GM23338 (cell line): Measurements from ENCODE around the gene OXLD1. TPM values are rescaled to one million over a fixed set of nuclear protein-coding genes. Genes with fewer than 3 reads are reported as not detected.

Source experiments
- ATAC-seq: fragments of 200-7000 bp; cut with Tn5 transposase; 3 replicates; pipeline ENCODE4 v1.9.1; 2020
- DNase-seq: peaks from one replicate; pipeline ENCODE4 v3.0.0-alpha.2; 2015; ENCODE audit warnings: low spot score
- H2AFZ ChIP-seq: fragments of 200-600 bp; sonication (generic); 2 replicates; pipeline ENCODE4 v1.8.0; 2016; ENCODE audit warnings: antibody characterized with exemption, mild to moderate bottlenecking, moderate library complexity
- H3F3A ChIP-seq: fragments of 200-600 bp; sonication (generic); replicated peaks from 2 replicates; pipeline ENCODE4 v1.8.0; 2017; ENCODE audit warnings: antibody characterized with exemption, mixed run types, low read depth
- H3K27ac ChIP-seq: fragments of 200-600 bp; sonication (generic); 2 replicates; pipeline ENCODE4 v1.6.1; 2016; ENCODE audit warnings: low read depth
- H3K27me3 ChIP-seq: fragments of 200-600 bp; sonication (generic); 2 replicates; pipeline ENCODE4 v1.8.0; 2016; ENCODE audit warnings: mild to moderate bottlenecking, mixed run types, moderate library complexity; ENCODE audit not compliant: insufficient read depth
- H3K36me3 ChIP-seq: fragments of 200-600 bp; sonication (generic); 2 replicates; pipeline ENCODE4 v1.8.0; 2016; ENCODE audit warnings: mild to moderate bottlenecking; ENCODE audit not compliant: insufficient read depth
- H3K4me1 ChIP-seq: fragments of 200-600 bp; sonication (generic); 2 replicates; pipeline ENCODE4 v1.8.0; 2016; ENCODE audit warnings: mild to moderate bottlenecking, moderate library complexity; ENCODE audit not compliant: insufficient read depth
- H3K4me2 ChIP-seq: fragments of 200-600 bp; sonication (generic); 2 replicates; pipeline ENCODE4 v1.7.1; 2017; ENCODE audit warnings: mixed run types
- H3K4me3 ChIP-seq: fragments of 200-600 bp; sonication (generic); 2 replicates; pipeline ENCODE4 v1.6.1; 2016; ENCODE audit warnings: mixed run types
- H3K79me2 ChIP-seq: fragments of 200-600 bp; sonication (generic); replicated peaks from 2 replicates; pipeline ENCODE4 v1.8.0; 2017; ENCODE audit warnings: mild to moderate bottlenecking; ENCODE audit not compliant: insufficient read depth
- H3K9me2 ChIP-seq: fragments of 200-600 bp; sonication (generic); 2 replicates; pipeline ENCODE4 v1.8.0; 2017; ENCODE audit not compliant: insufficient read depth
- H4K20me1 ChIP-seq: fragments of 200-600 bp; sonication (generic); replicated peaks from 2 replicates; pipeline ENCODE4 v1.8.0; 2017; ENCODE audit warnings: mild to moderate bottlenecking; ENCODE audit not compliant: insufficient read depth
- H3K27ac Mint-ChIP-seq: 2 replicates; pipeline ENCODE4 v1.8.0; 2020; ENCODE audit warnings: inconsistent platforms, mild to moderate bottlenecking, moderate library complexity, mixed read lengths
- H3K27me3 Mint-ChIP-seq: 3 replicates; pipeline ENCODE4 v1.8.0; 2022; ENCODE audit warnings: low read depth, mild to moderate bottlenecking, moderate library complexity, mixed read lengths, inconsistent platforms; ENCODE audit not compliant: insufficient read depth, poor library complexity
- H3K36me3 Mint-ChIP-seq: 3 replicates; pipeline ENCODE4 v1.8.0; 2021; ENCODE audit warnings: low read depth, mild to moderate bottlenecking, inconsistent platforms, moderate library complexity, mixed read lengths
- H3K4me1 Mint-ChIP-seq: 3 replicates; pipeline ENCODE4 v1.8.0; 2020; ENCODE audit warnings: mild to moderate bottlenecking, inconsistent platforms, mixed read lengths
- H3K4me3 Mint-ChIP-seq: 3 replicates; pipeline ENCODE4 v1.8.0; 2021; ENCODE audit warnings: moderate library complexity, mild to moderate bottlenecking, inconsistent platforms, mixed read lengths
- H3K9me3 Mint-ChIP-seq: 3 replicates; pipeline ENCODE4 v1.8.0; 2020; ENCODE audit warnings: moderate library complexity, mild to moderate bottlenecking, inconsistent platforms, mixed read lengths
- ETS1 ChIP-seq: IDR thresholded peaks from 2 replicates; pipeline ENCODE4 v1.6.1; 2016; ENCODE audit warnings: antibody characterized with exemption
- EZH2 ChIP-seq: fragments of 200-600 bp; sonication (generic); IDR thresholded peaks from one replicate; pipeline ENCODE4 v1.8.0; 2017; ENCODE audit warnings: antibody characterized with exemption, mild to moderate bottlenecking, low read depth; ENCODE audit not compliant: unreplicated experiment
- JUNB ChIP-seq: IDR thresholded peaks from one replicate; pipeline ENCODE4 v1.6.1; 2016; ENCODE audit warnings: antibody characterized with exemption; ENCODE audit not compliant: unreplicated experiment
- POLR2AphosphoS5 ChIP-seq: IDR thresholded peaks from 2 replicates; pipeline ENCODE4 v1.6.1; 2016; ENCODE audit warnings: antibody characterized with exemption, low read depth
- REST ChIP-seq: IDR thresholded peaks from one replicate; pipeline ENCODE4 v1.6.1; 2018; ENCODE audit warnings: antibody characterized with exemption; ENCODE audit not compliant: unreplicated experiment
- ZNF331 ChIP-seq: fragments of 250-450 bp; sonication (Bioruptor Pico); IDR thresholded peaks from 2 replicates; pipeline ENCODE4 v1.5.0; 2020; ENCODE audit warnings: low read depth, mild to moderate bottlenecking, moderate library complexity
- ZNF462 ChIP-seq: fragments of 250-450 bp; sonication (Bioruptor Pico); IDR thresholded peaks from 2 replicates; pipeline ENCODE4 v1.5.0; 2020; ENCODE audit warnings: mild to moderate bottlenecking, moderate library complexity
- polyA plus RNA-seq: library from polyadenylated mRNA; unstranded; fragments of >200 nt; fragmentation: Nextera tagmentation; extraction: Ambion mirVana; gene quantifications from 2 replicates; pipeline ENCODE4 v1.2.1, GENCODE V29; 2016
- total RNA-seq: library from RNA; depleted of rRNA; stranded (reverse); fragments of >200 nt; shearing (Covaris generic); gene quantifications from 2 replicates; pipeline ENCODE4 v1.2.3, GENCODE V29; 2014

The OXLD1 gene
- total and polyA plus RNA-seq, 2 experiments from 2014 or later, result 46.0 to 64.9 TPM

GRCh38 chr17:81715107-81715871, 48.9 kb upstream of the OXLD1 start:
- H3K27me3 Mint-ChIP-seq, result peaks cover 14% of the 10 kb centered on the region
- no peak overlapping the region for H3K4me3 Mint-ChIP-seq
- Histone ChIP-seq H3K4me1 (peaks cover 20% of the 10 kb centered on the region; the same call in 1 of the 2 replicates), H3K4me3 (no peak overlapping the region), H4K20me1 (no peaks in the 10 kb centered on the region), H3K27ac (no peak overlapping the region), H2AFZ (no peak overlapping the region), H3K27me3 (no peaks in the 10 kb centered on the region), H3K79me2 (peaks cover 13% of the 10 kb centered on the region), H3K9me2 (no peaks in the 10 kb centered on the region), H3K36me3 (no peaks in the 10 kb centered on the region), H3K4me2 (no peak overlapping the region), H3F3A (peaks cover 7% of the 10 kb centered on the region)
- H3K36me3 Mint-ChIP-seq, result peaks cover 8% of the 10 kb centered on the region
- H3K4me1 Mint-ChIP-seq, result peaks cover 17% of the 10 kb centered on the region
- ATAC-seq (no peak), DNase-seq (no peak)
- no peak overlapping the region for H3K27ac Mint-ChIP-seq
- H3K9me3 Mint-ChIP-seq, result no peaks in the 10 kb centered on the region; the same call in 2 of the 3 replicates
- TF ChIP-seq ZNF331 (CRISPR knock-in tag) (no peak), ZNF462 (CRISPR knock-in tag) (no peak), REST (no peak), JUNB (no peak), EZH2 (no peak), POLR2AphosphoS5 (no peak), ETS1 (no peak)
